Lower leg skin (tissue), 3 donors: ENCODE data around the gene SEPTIN12.

Experiments used
- CTCF ChIP-seq, 3 donors: fragments of 450-650 bp; IDR thresholded peaks; one replicate each; pipeline ENCODE4 v1.5.1; 2016; ENCODE audit warnings: antibody characterized with exemption in 3 of 3, mild to moderate bottlenecking in 3 of 3, moderate library complexity in 2 of 3
- POLR2A ChIP-seq, 2 donors: fragments of 450-650 bp; IDR thresholded peaks; one replicate each; pipeline ENCODE4 v1.6.1; 2016 to 2017; ENCODE audit warnings: antibody characterized with exemption in 2 of 2, mild to moderate bottlenecking in 1 of 2, moderate library complexity in 1 of 2

- TF ChIP-seq POLR2A (IDR thresholded peaks at IDR 0.05) (no peak), CTCF (IDR thresholded peaks at IDR 0.05) (no peak)
Measured at GRCh38 chr16:4734730-4735535, 53.2 kb downstream of the SEPTIN12 start.
